GM21825 (cell line): ENCODE results near the gene NHLRC4.
"Not testable (repeated sequence)": the region's sequence is repeated elsewhere in the genome, so short reads cannot be mapped to it uniquely, and the experiment has no call there.

Experiments
- ATAC-seq: cut with Tn5 transposase; IDR thresholded peaks from one replicate; pipeline ENCODE4 v1.9.1; 2021; ENCODE audit warnings: mild to moderate bottlenecking, moderate library complexity; ENCODE audit not compliant: unreplicated experiment

The NHLRC4 gene

DNA sequence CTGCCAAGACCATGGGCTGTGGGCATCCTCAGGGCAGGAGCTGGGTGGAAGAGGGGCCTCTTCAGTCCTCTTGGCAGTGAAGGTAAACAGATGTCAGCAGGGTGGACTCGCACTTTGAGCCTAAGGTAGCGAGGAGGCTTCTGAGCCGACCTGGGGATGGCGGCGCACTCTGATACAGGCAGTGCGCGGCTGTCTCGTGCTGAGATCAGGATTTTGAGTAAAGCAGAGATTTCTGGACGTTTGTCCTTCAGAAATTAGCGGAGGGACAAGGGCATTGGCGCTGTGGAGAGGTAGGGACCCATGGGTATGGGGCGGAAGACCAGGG lies 29.9 kb downstream of the NHLRC4 start:
- ATAC-seq, result no peak

DNA sequence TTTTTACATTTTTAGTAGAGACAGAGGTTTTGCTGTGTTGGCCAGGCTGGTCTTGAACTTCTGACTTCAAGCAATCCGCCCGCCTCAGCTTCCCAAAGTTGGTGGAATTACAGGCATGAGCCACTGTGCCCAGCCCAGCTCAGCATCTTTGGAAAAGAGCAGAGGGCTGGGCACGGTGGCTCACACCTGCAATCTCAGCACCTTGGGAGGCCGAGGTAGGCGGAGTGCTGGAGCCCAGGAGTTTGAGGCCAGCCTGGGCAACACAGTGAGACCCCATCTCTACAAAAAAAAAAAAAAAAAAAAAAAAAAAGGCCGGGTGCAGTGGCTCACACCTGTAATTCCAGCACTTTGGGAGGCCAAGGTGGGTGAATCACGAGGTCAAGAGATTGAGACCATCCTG lies 30.9 kb downstream of the NHLRC4 start:
- not testable (repeated sequence) for ATAC-seq

DNA sequence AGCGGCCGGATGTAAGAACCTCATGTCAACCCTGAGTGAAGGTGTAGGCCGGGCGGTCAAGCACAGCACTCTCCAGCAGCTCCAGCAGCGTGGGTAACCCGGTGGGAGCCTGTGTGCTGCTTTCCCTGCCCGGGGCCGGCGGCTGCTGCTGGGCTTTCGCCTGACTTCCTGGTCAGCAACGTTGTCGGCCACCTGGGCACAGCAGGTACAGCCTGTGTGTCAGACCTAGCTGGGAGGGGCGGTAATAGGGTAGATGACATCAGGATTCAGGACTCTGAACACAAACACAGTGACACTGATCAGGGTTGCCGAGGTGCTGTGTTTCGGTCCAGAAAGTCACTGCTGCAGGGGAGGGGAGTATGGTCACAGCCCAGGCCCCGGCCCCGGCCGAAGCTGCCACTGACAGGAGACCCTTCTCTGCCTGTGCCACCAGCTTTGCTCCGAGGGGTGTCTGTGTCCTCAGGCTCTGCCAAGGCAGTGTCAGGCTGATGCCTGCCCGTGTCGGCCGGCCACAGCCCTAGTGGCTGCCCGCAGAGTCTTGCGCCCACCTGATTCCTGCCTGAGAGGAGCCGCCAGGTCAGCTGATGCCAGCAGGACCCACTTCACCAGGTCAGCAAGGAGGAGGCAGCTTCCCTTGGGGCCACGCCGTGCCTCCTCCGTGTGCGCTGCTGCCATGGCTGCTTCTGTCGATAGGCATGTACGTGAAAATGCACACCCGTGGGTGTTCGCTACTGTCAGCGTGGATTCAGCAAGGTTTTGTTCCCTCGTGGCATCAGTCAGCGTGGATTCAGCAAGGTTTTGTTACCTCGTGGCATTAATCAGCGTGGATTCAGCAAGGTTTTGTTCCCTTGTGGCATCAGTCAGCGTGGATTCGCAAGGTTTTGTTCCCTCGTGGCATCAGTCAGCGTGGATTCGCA lies 32.3 kb downstream of the NHLRC4 start:
- ATAC-seq, result no peak

DNA sequence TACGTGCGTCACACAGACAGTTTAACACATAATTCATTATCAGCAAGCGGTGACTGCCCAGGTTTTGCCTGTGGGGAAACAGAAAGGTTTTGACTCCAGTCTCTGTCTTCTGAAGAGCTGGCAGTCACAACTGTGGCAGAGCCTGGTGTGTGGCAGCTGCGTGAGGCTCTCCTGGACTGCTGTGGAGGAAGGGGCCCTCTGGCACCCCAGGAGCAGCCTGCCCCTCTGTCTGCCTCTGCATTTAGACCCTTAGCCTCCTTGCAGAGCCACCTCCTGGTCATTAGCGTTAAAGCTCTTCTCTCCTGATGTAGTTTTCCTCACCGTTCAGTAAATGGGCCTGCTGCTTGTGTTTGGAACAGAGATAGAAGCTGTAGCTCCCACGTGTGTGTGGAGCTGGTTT lies 34.0 kb downstream of the NHLRC4 start:
- ATAC-seq, result no peak

DNA sequence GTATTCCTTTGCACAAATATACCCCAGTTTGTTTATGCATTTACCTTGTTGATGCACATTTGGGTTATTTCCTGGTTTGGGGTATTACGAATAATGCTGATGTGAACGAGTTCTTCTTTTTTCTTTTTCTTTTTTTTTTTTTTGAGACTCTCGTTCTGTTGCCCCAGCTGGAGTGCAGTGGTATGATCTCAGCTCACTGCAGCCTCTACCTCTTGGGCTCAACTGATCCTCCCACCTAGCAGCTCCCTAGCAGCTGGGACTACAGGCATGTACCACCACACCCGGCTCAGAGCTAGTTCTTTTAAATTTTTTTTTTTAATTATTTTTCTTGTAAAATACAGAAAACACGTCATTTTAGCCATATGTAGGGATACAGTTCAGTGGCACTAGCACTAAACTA lies 37.1 kb downstream of the NHLRC4 start:
- no peak for ATAC-seq

DNA sequence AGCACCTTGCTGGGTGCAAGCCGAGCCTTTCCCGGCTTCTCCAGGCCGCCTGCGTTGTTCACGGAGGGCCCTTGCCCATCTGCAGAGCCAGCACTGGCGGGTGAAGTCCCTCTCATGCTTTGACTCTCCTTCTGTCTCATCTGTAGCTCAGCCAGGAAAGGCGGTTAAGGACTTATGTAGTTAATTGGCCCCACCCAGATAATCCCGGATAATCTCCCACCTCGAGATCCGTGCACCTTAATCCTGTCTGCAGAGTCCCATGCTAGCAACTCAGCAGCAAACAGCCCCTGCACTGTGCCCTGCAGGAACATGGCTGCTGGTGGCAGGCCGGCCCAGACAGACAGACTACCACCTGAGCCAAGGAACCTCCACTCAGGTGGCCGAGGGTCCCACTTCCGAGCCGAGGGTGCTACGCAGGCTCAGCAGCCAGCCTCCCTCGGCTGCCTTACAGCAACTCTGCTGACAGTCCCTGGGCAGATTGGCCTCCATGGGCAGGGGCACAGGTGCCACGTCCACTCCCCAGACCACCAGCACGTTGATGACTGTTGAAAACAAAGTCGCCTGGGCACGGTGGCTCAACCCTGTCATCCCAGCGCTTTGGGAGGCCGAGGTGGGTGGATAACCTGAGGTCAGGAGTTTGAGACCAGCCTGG lies 40.0 kb downstream of the NHLRC4 start:
- no peak for ATAC-seq

DNA sequence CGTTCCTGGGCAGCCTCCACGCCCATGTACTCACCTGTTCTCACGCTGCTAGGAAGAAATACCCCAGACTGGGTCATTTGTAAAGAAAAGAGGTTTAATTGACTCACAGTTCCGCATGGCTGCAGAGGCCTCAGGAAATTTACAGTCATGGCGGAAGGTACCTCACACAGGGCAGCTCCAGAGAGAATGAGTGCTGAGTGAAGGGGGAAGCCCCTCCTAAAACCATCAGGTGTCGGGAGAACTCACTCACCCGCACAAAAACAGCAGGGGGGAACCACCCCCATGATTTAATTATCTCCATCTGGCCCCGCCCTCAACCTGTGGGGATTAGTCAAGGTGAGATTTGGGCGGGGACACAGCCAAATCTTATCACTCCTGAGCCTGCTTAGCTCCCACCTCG lies 41.2 kb downstream of the NHLRC4 start:
- ATAC-seq, result no peak

DNA sequence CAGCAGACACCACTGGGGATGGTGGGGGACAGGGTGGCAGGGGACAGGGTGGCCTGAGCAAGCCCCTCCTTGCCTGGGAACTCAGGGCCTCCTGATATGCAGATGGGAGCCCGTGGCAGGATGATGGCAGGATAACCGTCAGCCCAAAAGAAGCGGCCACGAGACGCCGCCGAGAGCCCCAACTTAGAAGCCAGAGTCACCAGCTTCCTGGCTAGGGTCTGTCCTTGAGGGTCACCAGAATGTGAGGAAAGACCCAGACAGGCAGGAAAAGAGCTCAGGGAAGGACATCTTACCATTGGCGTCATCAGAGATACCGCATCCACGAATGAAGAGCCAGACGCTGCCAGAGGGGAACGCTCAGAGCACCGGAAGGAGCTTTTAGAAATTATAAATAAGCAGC lies 42.5 kb downstream of the NHLRC4 start:
- ATAC-seq, result no peak

DNA sequence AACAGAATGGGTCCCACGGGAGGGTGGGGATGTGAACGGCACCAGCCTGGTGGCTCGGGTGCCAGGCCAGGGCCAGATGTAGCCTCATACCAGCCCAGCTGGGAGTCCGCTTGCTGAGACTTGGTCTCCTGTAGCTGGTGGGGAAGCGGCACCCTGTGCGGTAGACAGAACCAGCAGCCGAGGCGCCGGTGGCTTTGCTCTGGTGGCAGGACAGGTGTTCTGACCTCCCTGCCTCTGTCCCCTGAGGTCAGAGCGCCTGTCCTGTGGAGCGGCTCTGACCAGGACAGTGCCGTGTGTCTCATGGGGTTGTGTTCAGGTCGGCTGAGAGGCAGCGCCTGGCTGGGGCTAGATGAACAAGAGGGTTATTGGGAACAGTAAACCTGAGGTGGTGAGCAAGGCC lies 43.2 kb downstream of the NHLRC4 start:
- ATAC-seq, result no peak

DNA sequence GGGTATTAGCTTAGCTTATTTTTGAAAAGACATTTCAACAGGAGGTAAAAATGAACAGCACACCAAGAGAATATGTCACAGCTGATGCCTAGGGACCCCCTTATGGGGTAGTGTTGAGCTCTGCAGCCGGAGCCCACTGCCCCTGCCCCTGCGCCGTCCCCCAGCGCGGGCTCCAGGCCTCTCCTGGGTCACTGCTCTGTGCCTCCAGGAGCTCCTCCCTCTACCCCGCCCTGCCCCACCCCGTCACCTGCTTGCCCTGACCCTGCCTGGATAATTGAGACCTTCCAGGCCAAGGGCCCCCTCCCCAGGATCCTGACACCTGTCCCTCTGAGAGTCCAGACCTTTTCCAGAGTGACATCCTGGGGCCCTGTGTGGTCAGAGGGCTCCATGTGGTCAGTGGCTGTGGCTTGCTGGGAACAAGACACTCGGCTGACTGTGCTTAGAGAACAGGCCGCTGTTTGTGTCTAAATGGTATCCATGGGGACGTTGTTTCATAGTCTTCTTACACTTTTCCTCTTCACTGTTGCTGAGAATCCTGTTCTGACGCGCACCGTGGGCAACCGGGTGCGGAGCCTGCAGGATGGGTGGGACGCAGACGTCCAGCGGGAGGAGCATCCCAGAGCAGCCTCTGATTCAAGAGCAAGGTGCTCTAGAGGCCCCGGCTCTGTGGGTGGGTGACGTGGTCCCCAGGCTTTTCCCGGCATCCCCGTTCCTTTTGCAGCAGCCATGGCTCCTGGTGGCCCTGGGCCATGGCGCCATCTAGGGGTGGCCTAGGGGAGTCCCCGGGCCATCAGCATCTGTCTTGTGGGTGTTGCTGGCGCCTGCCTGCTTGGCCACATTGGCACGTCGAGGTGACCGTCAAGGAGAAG lies 43.9 kb downstream of the NHLRC4 start:
- no peak for ATAC-seq

DNA sequence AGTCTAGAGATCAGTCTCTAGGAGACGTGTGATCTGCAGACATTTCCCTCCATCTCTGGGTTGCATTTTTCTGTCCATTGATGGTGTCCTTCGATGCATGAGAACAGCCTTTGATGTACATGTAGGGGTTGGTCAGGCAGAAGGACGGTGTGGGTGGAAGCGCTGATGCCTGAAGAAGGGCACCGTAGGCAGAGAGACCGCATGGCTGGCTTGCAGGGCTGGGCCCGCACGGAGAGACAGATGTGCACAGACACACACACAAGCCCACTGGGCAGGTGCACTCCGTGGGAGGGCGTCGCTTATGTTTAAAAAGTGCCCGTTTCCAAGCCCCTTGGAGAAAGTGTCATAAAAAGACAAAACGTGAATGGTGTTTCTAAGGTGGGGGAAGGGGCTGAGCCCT lies 48.3 kb downstream of the NHLRC4 start:
- ATAC-seq, result no peak

DNA sequence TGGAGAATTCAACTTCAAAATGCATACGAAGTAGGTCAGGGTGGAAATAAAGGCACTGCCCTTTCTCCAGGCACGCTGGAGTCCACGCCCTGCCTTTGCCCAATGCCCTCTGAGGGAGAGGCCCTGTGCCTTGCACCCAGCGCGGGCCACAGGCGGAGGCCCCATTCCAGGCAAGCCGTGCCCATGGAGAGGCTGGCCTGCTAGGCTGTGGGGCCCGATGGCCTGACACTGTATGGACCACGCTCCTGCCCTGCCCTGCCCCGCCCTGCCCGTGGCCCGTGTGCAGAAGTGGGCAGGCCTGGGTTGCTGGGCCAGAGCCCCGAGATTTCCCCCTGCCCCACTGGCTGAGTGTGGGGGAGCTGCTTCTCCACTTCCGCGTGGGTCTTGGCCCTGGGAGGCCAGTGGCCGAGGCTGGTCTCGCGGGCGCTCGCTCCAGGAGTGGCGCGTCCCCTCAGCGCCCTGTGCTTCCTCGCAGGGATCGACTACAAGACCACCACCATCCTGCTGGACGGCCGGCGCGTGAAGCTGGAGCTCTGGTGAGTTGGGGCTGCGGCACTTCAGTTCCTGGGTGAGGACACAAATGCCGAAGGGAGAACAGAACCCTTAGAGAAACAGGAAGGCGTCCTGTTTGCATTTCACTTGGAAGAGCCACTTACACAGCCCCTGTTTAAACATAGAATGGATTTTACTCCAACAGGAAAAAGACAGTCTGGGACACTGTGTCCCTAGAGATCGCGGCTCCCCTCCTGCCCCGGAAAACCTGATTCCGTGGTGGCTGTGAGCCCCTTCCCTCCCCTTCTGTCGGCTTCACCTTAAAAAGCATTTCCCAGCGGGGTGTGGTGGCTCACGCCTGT lies 50.2 kb downstream of the NHLRC4 start:
- no peak for ATAC-seq

DNA sequence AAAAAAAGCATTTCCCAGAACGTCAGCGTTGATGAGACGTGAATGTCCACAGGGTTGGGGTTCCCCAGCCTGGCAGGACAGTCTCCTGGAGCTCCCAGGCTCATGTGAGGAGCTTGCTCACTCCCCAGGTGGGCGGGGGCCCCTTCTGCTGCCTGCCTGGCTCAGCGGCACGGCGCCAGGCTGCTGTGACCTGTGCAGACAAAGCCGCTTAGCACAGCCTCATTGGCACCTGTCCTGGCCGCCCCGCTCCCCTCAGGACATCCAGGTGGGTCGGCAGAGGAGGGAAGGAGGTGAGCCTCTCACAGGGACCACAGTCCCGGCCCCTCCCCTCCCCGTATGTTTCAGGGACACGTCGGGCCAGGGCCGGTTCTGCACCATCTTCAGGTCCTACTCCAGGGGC lies 51.0 kb downstream of the NHLRC4 start:
- ATAC-seq, result no peak
